GM18858 (cell line): ENCODE results near the gene MITF.

Source experiments
- ATAC-seq: cut with Tn5 transposase; IDR thresholded peaks from one replicate; pipeline ENCODE4 v1.9.1; 2021; ENCODE audit not compliant: unreplicated experiment

The MITF gene

DNA sequence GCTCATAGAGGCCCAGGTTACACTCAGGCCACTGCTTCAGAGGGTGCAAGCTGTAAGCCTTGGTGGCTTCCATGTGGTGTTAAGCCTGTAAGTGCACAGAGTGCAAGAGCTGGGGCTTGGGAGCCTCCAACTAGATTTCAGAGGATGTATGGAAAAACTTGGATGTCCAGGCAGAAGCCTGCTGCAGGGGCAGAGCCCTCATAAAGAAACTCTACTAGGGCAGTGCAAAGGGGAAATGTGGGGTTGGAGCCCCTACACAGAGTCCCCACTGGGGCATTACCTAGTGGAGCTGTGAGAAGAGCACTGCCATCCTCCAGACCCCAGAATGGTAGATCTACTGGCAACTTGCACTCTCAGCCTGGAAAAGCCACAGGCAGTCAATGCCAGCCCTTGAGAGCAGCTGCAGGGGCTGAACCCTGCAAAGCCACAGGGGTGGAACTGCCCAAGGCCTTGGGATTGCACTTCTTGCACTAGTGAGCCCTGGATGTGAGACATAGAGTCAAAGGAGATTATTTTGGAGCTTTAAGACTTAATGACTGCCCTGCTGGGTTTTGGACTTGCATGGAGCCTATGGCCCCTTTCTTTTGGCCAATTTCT is 14.0 kb downstream of the MITF start:
- ATAC-seq: no peak

DNA sequence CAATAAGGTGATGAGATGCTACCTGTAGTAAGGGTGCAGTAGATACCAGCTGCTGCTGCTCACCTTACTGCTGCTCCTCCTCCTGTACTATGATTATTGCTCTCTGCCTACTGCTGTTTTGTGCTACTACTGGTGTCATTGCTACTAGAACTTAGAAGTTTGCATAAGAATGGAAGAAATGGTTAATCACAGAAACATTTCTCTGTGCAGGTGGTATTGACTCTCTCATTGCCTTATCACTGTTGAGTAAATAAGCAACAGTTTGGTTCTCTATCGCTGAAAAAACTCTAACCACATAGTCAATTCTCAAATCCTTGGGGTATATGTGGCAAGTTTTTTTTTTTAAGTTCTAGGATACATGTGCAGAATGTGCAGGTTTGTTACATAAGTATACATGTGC is 16.5 kb downstream of the MITF start:
- no peak for ATAC-seq

DNA sequence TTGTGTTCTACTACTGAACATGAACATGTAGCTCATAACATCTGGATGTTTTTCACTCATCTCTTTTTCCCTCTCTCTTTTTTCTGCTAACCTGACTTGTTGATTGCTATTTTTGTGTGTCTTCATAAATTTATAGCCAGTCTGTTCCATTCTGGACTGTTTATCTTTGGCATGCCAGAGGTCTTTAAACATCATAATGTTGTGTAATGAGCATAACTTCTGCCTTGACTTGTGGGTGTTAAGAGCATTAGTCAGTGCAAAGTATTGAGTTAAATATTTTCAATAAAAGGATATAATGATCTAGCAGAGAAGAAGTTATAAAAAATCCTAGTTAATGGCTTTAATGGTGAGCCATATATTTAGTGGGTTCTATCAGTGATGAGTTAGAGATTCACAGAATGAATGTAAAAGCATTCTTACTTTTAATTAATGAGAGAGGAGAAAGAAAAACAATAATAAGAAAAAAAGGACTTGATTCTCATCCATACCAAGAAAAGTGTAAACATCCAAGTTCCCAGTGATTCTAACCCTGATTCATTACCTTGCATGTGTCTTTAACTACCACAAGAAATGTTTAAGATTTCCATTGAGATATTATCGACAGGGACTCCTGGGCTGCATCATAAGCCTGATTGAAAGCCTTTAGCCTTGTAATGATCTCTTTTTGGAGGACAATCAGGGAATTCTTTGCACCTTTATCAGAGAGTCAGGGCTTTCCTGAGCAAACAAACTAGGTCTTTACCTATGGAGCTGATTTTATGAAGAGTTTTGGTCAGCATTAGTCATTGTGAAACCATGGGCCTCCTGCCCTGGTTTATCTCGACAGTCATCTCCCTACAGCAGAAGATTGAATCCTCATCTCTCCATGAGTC is 22.9 kb downstream of the MITF start:
- peak; percentile 71 for ATAC-seq

DNA sequence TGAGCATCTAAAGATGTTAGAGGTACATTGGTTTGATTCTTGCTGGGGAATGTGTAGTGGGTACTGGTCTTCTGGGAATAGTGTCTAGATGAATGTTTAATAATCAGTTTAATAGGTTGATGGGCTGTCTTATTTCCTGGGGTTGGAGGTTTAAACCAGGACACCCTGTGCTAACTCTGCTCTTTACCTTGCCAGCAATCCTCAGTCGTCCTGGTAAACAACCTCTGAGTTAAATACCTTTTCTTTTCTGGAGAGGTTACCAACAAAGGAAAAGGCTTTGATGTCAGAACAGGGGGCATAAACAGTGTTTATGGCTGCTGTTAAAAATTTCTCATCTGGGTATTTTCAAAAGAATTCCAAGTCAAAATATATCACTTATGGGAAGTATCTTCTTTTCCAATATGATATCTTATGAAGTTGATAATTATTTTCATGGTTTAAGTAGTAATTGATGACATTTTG is 23.5 kb downstream of the MITF start:
- ATAC-seq: no peak

DNA sequence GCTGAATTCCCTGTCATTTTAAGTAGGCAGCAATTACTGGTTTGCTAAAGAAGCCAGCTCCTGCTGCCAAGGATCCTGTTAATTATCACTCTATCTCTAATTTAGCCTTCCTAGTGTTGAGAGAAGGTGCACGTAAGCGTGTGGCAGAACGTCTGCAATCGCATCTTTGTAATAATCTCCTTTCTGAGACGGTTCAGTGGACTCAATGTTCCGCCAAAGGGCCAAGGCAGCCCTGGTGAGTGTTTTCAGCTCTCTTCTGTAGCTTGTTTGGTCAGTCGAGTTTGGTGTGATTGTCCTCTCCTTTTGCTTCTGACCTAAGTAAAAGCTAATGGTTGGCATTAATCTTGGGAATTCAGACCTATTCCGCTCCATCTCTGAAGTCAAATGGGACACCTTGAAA is 24.2 kb downstream of the MITF start:
- ATAC-seq: no peak

DNA sequence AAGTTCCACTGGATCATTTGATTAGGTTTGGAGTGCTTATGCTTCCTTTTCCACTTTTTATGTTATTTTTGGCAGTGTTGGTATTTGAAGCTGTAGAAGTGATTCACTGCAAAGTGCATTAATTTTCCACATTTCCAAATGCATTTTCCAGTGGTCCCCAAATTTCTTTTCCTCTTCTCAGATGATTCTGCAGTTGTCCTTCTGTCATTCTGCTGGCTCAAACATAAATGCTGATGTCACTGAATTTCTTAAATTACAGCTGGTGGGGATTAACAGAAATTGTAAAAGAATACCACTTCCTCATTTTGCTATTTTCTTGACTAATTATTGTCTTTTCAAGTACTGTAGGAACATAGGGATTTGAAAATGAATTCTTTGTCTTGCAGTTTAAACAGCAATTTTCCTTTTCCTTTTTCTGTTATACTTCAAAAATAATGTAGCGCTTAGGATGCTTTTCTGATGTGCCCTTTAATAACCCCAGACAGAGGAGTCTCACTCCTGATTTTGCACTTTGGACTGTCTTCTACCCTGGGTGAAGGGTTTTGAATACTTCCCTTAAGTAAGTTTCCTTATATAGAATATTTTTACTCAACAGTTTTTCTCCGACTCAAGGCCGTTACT is 25.0 kb downstream of the MITF start:
- no peak for ATAC-seq

DNA sequence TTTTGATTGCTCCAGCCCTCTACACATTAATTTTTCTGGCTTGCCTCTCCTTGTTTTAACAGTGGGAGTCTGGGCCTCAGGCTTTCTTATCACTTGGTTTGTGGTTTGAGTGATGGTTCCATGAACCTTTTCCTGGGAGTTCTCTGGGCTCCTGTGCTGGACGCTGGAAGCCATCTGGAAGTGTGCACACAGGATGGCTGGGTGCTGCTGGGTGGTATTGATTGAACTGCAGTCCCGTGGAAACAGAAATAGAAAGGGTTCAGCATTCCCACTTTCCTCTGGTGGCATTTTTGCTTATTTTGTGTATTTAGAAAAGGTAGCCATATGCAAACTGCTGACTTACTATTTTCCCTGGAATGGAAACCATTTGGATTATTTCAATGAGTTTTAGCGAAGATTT is 25.6 kb downstream of the MITF start:
- ATAC-seq: no peak

DNA sequence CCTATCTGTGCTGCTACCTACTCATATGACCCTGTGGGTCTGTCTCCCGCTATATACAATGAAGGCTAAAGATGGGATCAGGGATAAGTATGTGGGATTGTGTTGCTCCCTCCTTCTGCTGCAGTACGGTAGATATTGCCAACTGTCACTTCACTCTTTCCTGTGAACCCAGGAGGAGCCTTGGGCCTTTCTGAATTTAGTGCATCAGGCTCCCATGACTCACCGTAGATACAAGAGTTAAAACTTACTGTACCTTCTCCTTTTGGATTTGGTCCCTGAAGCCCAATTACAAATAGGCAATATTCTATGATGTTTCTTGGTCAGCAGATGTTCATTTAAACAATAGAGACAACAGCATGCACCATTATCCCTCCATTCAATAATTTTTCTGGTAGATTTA is 27.4 kb downstream of the MITF start:
- no peak for ATAC-seq

DNA sequence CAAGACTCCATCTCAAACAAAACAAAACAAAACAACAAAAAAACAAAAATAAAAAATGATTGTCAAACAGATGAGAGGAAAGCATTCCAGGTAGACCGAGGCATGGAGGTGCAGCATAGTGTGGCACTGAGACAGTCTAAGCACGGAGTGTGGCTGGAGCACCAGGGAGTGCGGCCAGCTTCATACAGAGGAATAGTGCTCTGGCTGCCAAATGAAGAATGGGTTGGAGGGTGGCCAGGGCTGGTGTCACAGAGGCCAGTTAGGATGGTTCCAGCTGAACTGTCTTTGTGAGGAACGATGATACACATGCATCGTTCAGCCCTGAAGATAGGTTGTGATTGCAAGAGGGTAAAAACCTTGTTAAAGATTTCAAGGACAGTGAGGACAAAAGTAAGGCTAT is 28.3 kb downstream of the MITF start:
- no peak for ATAC-seq

DNA sequence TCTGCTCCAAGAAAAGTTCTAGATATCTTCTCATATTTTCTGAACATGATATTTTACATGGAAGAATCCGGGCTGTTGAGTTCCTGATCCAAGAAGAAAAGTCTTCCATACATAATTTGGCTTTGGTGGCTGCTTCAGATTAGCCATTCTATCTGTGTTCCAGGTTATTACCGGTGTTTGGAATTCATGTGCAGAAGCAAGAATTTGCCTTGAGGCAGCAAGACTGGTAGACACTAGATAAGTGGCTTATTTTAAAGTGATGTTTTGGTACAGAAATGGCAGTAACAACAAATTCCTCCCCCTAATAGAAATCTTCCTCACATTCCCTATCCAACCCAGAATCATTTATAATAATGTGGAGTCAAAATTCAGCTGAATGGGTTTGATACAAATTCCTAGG is 29.2 kb downstream of the MITF start:
- ATAC-seq: no peak

DNA sequence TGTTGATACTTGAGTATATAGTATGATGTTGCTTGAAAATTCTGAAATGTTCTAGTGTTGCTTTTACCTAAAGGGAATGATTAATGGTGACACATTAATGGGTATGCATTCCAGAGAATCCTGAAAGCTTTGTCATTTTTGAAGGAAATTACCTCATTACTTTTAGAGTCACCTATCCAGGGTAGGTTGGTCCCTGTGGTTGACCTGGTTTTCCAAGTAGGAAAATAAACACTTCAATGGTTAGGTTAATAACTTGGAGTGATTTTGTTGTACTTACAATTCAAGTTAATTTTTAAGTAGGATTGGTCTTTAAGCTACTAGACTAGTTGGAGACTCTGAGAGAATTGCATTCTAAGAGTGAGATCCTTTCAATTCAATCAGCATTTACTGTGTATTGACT is 31.0 kb downstream of the MITF start:
- ATAC-seq: no peak

DNA sequence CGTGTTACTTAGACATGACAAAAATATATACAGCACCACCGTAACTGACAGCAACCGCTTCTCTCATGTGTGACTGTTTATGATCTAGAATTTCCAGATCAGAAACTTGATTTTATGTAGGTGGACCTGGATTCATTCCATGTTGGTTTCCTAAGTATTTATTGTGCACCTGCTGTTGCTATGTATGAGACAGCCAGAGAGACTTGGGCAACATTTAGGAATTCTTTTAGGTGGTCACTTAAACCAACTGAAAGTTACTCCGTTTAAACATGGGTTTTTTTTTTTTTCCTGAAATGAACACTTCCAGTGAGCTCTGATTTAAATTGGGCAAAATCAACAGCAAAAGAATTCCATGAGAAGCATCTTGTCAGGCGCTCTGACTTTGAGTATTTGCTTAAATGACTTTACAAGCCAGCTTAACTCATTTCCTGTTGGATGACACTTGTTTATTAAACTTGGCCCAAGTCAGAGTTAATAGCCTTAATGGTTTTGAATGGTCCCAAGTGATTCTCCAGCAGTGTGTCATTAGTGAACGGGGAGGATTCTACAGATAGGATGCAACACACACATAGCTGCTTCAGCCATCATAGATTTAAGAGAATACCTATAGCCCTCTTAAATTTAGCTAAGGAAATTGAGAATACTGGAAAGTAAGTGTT is 31.8 kb downstream of the MITF start:
- ATAC-seq: no peak

DNA sequence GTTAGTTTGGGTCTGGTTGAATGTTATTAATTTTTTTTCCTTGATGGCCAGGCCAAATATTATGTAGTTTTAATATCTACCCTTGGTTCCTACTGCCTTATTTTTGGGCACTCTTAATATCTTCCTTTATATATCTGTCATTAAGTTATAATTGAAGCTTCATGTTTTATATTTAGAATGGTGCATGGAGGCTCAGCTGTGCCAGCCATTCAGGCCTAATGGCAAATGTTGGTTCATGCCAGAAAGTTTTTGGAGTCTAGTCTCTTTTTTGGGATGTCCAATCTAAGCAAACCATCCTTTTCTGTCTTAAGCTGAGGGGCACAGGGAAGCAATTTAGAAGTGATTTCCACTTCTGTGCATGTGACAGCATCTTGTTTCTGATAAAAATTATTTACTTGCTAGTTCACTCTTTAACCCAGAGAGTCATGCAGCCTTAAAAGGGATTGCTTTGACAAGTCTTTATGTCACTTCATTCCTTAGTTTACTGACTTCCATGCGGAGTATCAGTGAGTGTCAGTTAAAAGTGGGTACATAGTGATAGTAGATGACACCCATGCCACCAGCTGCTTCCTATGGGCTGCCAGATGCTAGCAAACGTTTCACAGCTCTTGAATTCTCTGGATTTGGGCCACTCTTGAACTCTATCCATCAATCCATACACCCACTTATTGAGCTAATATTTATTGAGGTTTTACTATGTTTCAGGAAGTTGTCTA is 33.0 kb downstream of the MITF start:
- ATAC-seq: no peak

DNA sequence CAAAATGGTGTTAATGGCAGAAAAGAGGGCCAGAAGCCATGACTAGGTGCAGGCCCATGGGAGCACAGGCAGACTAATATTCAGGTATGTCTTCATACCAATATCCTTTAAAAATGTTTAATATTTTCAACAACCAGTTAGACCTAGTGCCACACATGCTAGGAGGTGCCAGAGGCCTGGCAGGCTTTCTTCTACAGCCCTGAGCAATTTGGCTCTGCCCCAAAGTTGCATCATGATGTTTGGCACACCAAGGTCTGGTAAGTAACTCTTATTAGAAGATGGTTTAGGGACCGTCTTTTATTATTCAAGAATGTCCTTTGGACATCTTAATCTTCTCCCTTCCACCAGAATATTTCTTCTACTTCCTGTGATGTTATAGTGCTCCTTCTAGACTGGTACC is 34.8 kb downstream of the MITF start:
- ATAC-seq: no peak

DNA sequence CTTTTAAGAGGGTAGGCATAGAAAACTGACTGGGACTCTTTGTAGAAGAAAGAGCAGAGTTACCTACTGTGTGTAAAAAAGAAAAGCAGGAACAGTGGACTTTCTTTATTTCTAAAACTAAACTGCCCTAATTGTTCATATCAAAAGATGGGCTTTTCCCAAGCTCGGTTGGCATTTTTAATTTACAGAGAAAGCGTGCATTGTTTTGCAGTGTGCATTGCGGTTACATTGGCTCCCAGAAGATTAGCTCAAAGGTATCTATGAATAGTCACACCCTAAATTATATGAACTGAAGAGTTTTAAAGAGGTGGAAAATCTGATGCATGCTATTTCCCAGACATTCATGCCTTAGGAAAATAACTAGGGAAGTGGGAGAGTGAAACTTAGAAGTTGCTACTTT is 36.5 kb downstream of the MITF start:
- no peak for ATAC-seq

DNA sequence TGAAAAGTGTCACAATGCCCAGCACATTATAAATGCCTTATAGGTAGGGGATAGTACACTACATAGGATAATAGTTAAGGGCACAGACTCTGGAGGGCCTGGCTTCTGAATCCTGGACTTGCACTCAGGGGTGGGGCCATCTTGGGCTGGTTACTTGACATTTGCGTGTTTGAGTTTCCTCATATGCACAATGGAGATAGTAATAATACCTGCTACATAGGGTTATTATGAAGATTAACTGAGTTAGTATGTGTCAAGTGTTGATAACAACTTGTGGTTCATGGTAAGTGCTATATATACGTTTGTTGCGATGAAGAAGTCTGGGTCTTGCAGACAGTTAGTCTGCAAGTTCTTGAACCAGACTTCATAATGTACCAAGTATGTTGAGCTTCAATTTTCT is 37.0 kb downstream of the MITF start:
- ATAC-seq: no peak

DNA sequence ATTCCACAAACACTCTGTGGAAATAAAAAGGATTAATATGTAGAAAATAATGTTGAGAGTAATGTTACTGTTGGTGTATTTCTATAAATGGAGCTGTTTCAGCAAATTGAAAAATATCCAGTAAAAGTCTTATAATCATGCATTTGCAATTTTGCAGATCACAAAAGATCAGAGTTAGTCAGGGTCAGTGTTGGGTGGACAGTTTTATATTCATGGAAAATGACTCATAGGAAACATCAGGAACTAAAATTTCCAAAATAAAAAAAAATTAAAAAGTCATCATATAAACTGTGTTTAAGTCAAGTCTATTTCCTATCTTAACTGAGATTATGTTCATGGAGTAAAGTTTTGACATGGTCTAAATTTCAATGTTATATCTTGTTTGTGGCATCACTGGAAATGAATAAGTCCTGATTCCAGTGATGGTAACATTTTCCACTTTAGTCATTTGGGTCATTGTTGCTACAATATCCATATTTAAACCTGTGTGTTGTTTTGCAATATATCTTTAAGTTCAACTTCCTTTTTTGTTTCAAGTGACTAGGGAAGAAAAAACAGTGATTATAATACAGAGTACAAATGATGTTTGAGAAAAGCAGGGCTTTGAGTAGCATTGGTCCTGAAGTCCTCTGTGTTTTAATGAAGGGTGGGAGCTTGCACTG is 37.8 kb downstream of the MITF start:
- ATAC-seq: no peak

DNA sequence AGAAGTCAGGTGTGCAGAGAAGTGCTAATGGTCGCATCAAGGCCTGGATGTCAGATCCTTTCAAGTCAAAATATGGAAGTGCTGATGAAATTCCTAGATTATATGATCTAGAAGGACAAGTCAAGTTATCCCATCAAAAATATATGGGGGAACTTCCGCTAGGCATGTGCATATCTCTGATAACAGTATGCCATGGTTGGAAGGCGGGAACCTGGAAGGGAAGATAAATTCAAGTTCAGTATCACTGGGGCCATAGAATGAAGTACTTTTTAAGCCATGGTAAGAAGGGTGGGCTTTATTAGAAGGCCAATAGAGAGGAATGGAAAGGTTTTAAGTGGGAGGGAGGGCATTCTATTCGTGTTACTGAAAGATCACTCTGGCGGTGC is 38.3 kb downstream of the MITF start:
- ATAC-seq: no peak

DNA sequence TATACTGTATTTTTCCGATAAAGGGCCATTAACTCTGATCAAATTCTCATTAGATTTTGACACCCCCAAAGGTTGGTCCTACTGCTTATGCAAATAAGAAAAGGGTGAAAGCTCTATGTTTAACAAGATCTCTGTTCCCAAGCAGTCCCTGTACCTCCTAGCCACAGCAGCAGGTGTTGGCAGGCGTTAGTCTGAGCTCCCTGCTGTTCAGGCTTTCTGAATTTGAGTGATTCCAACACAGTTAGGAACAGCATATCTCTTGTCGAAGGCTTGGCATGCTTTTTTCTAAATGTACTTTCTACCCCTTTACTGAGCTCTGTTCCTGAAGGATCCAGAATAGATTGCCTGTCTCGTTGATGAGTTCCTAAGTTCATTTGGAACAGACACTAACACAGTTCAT is 42.3 kb downstream of the MITF start:
- ATAC-seq: no peak

DNA sequence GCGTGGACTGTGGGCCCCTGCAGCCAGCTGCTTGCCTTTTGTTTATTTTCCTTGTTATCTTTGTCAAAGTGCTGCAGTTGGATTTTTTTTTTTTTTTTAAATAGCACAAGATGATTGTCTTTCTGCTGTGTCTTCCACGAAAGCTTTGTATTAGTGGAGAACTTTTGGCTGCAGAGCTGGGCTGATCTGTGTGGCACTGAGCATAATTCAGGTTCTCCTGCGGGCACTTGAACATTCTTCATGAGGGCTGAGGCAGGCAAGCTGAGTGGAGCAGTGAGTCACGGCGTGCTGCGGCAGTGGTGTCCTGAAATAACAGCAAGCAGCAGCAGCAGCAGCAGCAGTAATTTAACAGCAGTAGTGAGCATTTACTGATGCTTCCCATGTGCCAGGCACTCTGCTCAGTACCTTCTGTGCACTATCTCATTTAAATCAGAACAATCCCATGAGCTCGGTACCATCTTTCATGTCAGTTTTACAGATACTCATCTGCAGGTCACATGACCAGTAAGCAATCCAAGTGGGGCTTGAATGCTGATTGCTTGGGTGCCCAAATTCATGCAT is 45.8 kb downstream of the MITF start:
- no peak for ATAC-seq
